Suprapubic skin (tissue), 4 donors: ENCODE results near the gene GNAO1. TPM values are rescaled to one million over a fixed set of nuclear protein-coding genes. Genes with fewer than 3 reads are reported as not detected.

ENCODE experiments used
- DNase-seq, 2 donors: peaks; one replicate each; pipeline ENCODE4 v3.0.0-alpha.2; 2019; ENCODE audit warnings: low spot score in 2 of 2
- H3K27ac ChIP-seq: fragments of 200-600 bp; sonication (generic); one replicate; pipeline ENCODE4 v1.5.1; 2019
- H3K27me3 ChIP-seq: fragments of 200-600 bp; sonication (generic); one replicate; pipeline ENCODE4 v1.5.1; 2019
- H3K36me3 ChIP-seq: fragments of 200-600 bp; sonication (generic); one replicate; pipeline ENCODE4 v1.5.1; 2019
- H3K4me1 ChIP-seq: fragments of 200-600 bp; sonication (generic); one replicate; pipeline ENCODE4 v1.5.1; 2019
- H3K4me3 ChIP-seq: fragments of 200-600 bp; sonication (generic); one replicate; pipeline ENCODE4 v1.5.1; 2019; ENCODE audit warnings: mild to moderate bottlenecking
- H3K9me3 ChIP-seq: fragments of 200-600 bp; sonication (generic); one replicate; pipeline ENCODE4 v1.5.1; 2019
- CTCF ChIP-seq, 2 donors: fragments of 200-600 bp in 1 of 2; fragments of 450-650 bp in 1 of 2; sonication (generic) in 1 of 2; IDR thresholded peaks; one replicate each; pipeline ENCODE4 v1.5.1; 2016 to 2019; ENCODE audit warnings: antibody characterized with exemption in 2 of 2, mild to moderate bottlenecking in 1 of 2, moderate library complexity in 1 of 2
- EP300 ChIP-seq: sonication (generic); formaldehyde crosslinking; IDR thresholded peaks from one replicate; pipeline ENCODE4 v1.6.1; 2017; ENCODE audit warnings: antibody characterized with exemption
- POLR2A ChIP-seq, 2 donors: fragments of 450-650 bp; IDR thresholded peaks; one replicate each; pipeline ENCODE4 v1.6.1; 2017; ENCODE audit warnings: antibody characterized with exemption in 2 of 2, mild to moderate bottlenecking in 2 of 2, moderate library complexity in 2 of 2
- POLR2AphosphoS5 ChIP-seq, 3 donors: sonication (generic); formaldehyde crosslinking; IDR thresholded peaks; one replicate each; pipeline ENCODE4 v1.6.1; 2017; ENCODE audit warnings: antibody characterized with exemption in 3 of 3
- WGBS: methylation state at CpG from one replicate; pipeline ENCODE4 v1.1.5; 2018; 5-methylcytosine and 5-hydroxymethylcytosine counted together
- total RNA-seq, 4 donors: library from RNA; depleted of rRNA; stranded (reverse); fragments of >200 nt; gene quantifications; one replicate each; pipeline ENCODE4 v1.1.0, GENCODE V29; 2016

Gene GNAO1
- total RNA-seq, 4 donors from 2014 or later = 2.4 to 7.6 (median 5.8) TPM

- Histone ChIP-seq H3K9me3 (no peaks in the 10 kb centered on the region), H3K4me3 (no peak overlapping the region), H3K27ac (no peak overlapping the region), H3K4me1 (no peaks in the 10 kb centered on the region), H3K27me3 (no peaks in the 10 kb centered on the region), H3K36me3 (no peaks in the 10 kb centered on the region)
- no peak for TF ChIP-seq EP300
- TF ChIP-seq POLR2A (IDR thresholded peaks at IDR 0.05) = no peak
- TF ChIP-seq POLR2AphosphoS5 (IDR thresholded peaks at IDR 0.05) = no peak
- TF ChIP-seq CTCF (IDR thresholded peaks at IDR 0.05) = no peak
- 39% methylated on average over 7 of the region's 7 CpGs for WGBS
- DNase-seq = no peak
These were observed 20.2 kb downstream of the GNAO1 start for GRCh38 chr16:56211435-56211981.

- H3K9me3 ChIP-seq = no peaks in the 10 kb centered on the region
- no peak for DNase-seq
- H3K36me3 ChIP-seq = no peaks in the 10 kb centered on the region
- H3K27me3 ChIP-seq = no peaks in the 10 kb centered on the region
- WGBS = 68% methylated on average over 6 of the region's 6 CpGs
- no peaks in the 10 kb centered on the region for H3K4me1 ChIP-seq
- TF ChIP-seq POLR2A (IDR thresholded peaks at IDR 0.05) = no peak
- no peak for TF ChIP-seq EP300
- H3K4me3 ChIP-seq = no peak overlapping the region
- no peak overlapping the region for H3K27ac ChIP-seq
These were observed 20.9 kb downstream of the GNAO1 start for GRCh38 chr16:56212144-56212543.

- Histone ChIP-seq H3K27me3 (no peaks in the 10 kb centered on the region), H3K4me1 (no peaks in the 10 kb centered on the region), H3K4me3 (no peak overlapping the region), H3K9me3 (no peaks in the 10 kb centered on the region), H3K27ac (no peak overlapping the region), H3K36me3 (no peaks in the 10 kb centered on the region)
- 70% methylated on average over 2 of the region's 2 CpGs for WGBS
- DNase-seq = no peak
- TF ChIP-seq EP300 = no peak
- TF ChIP-seq POLR2A (IDR thresholded peaks at IDR 0.05) = no peak
- TF ChIP-seq POLR2AphosphoS5 (IDR thresholded peaks at IDR 0.05) = no peak
- no peak for TF ChIP-seq CTCF (IDR thresholded peaks at IDR 0.05)
These were observed 30.7 kb downstream of the GNAO1 start for GRCh38 chr16:56221995-56222394.

- TF ChIP-seq CTCF (IDR thresholded peaks at IDR 0.05) = no peak
- TF ChIP-seq POLR2AphosphoS5 (IDR thresholded peaks at IDR 0.05) = no peak
- no peak for TF ChIP-seq EP300
- TF ChIP-seq POLR2A (IDR thresholded peaks at IDR 0.05) = no peak
- 77% methylated on average over 10 of the region's 10 CpGs for WGBS
- no peaks in the 10 kb centered on the region for H3K27me3 ChIP-seq
These were observed 31.2 kb downstream of the GNAO1 start for GRCh38 chr16:56222474-56222997.

GRCh38 chr16:56225017-56225742 lies 33.9 kb downstream of the GNAO1 start:
- TF ChIP-seq EP300 (no peak), POLR2AphosphoS5 (IDR thresholded peaks at IDR 0.05) (no peak), CTCF (IDR thresholded peaks at IDR 0.05) (no peak), POLR2A (IDR thresholded peaks at IDR 0.05) (no peak)
- H3K27ac ChIP-seq = no peak overlapping the region
- no peaks in the 10 kb centered on the region for H3K36me3 ChIP-seq
- no peak for DNase-seq
- no peaks in the 10 kb centered on the region for H3K9me3 ChIP-seq
- H3K4me3 ChIP-seq = no peak overlapping the region
- H3K27me3 ChIP-seq = no peaks in the 10 kb centered on the region
- no peaks in the 10 kb centered on the region for H3K4me1 ChIP-seq
- 42% methylated on average over 2 of the region's 2 CpGs for WGBS

More at GRCh38 chr16:56222474-56222997, 31.2 kb downstream of the GNAO1 start:
- Histone ChIP-seq H3K4me1 (no peaks in the 10 kb centered on the region), H3K4me3 (no peak overlapping the region), H3K27ac (no peak overlapping the region), H3K36me3 (no peaks in the 10 kb centered on the region), H3K9me3 (no peaks in the 10 kb centered on the region)
- no peak for DNase-seq
